IMR-90 (cell line): ENCODE results near the gene ANKH. TPM values are rescaled to one million over a fixed set of nuclear protein-coding genes. Genes with fewer than 3 reads are reported as not detected.

Experiments used
- ATAC-seq: fragments of 200-7000 bp; cut with Tn5 transposase; 2 replicates; pipeline ENCODE4 v1.9.1; 2020; ENCODE audit warnings: low read depth, mild to moderate bottlenecking, moderate library complexity
- BruUV-seq: library from RNA; stranded (reverse); fragments of 400-500 nt; replicated peaks from 2 replicates; lab custom pipeline; 2021; lab: Mats Ljungman, UMichigan
- CTCF ChIA-PET: fragments of 300-600 bp; formaldehyde crosslinking; extraction: SDS; loops from one replicate; lab custom pipeline; 2021; ENCODE audit warnings: antibody characterized with exemption; lab: Yijun Ruan, JAX
- POLR2A ChIA-PET: fragments of 300-600 bp; sonication (Branson Sonifier 250); formaldehyde crosslinking; loops from one replicate; lab custom pipeline; 2022; ENCODE audit warnings: antibody characterized with exemption; ENCODE audit not compliant: unreplicated experiment; lab: Charles Lee
- DNase-seq: peaks from one replicate; pipeline ENCODE4 v3.0.0; 2013
- H2AFZ ChIP-seq: replicated peaks from 2 replicates; pipeline ENCODE3; 2013; ENCODE audit warnings: low read length, mild to moderate bottlenecking; ENCODE audit not compliant: poor library complexity
- H2AK5ac ChIP-seq: 2 replicates; pipeline ENCODE4 v1.6.1; 2013; ENCODE audit warnings: low read depth, low read length, inconsistent platforms
- H2AK9ac ChIP-seq: replicated peaks from 2 replicates; pipeline ENCODE3; 2013; ENCODE audit warnings: mild to moderate bottlenecking, low read depth, low read length, moderate library complexity; ENCODE audit not compliant: poor library complexity
- H2BK120ac ChIP-seq: 2 replicates; pipeline ENCODE4 v1.6.1; 2013; ENCODE audit warnings: low read depth, low read length, inconsistent platforms
- H2BK15ac ChIP-seq: 3 replicates; pipeline ENCODE4 v1.6.1; 2013; ENCODE audit warnings: low read depth, low read length, inconsistent platforms
- H2BK20ac ChIP-seq: 2 replicates; pipeline ENCODE4 v1.6.1; 2013; ENCODE audit warnings: low read depth, mild to moderate bottlenecking, inconsistent platforms, low read length, moderate library complexity
- H2BK5ac ChIP-seq: 2 replicates; pipeline ENCODE4 v1.6.1; 2013; ENCODE audit warnings: mild to moderate bottlenecking, low read depth, low read length, inconsistent platforms; ENCODE audit not compliant: poor library complexity, severe bottlenecking
- H3K14ac ChIP-seq: replicated peaks from 2 replicates; pipeline ENCODE4 v1.6.1; 2013; ENCODE audit warnings: low read depth, low read length, inconsistent platforms
- H3K18ac ChIP-seq: 2 replicates; pipeline ENCODE4 v1.6.1; 2013; ENCODE audit warnings: low read depth, low read length, control low read depth
- H3K23ac ChIP-seq: 2 replicates; pipeline ENCODE4 v1.6.1; 2013; ENCODE audit warnings: low read depth, low read length, inconsistent platforms
- H3K27ac ChIP-seq: 2 replicates; pipeline ENCODE4 v1.5.1; 2013; ENCODE audit warnings: mild to moderate bottlenecking, control low read depth, low read length; ENCODE audit not compliant: insufficient read depth
- H3K27me3 ChIP-seq: 2 replicates; pipeline ENCODE4 v1.6.1; 2013; ENCODE audit warnings: low read length; ENCODE audit not compliant: control insufficient read depth, insufficient read depth
- H3K36me3 ChIP-seq: 2 replicates; pipeline ENCODE4 v1.6.1; 2013; ENCODE audit warnings: low read length, mixed read lengths; ENCODE audit not compliant: control insufficient read depth, insufficient read depth
- H3K4ac ChIP-seq: 2 replicates; pipeline ENCODE4 v1.6.1; 2013; ENCODE audit warnings: low read depth, low read length, inconsistent platforms
- H3K4me1 ChIP-seq: 2 replicates; pipeline ENCODE4 v1.6.1; 2013; ENCODE audit warnings: low read length, mixed read lengths; ENCODE audit not compliant: control insufficient read depth, insufficient read depth
- H3K4me2 ChIP-seq: 2 replicates; pipeline ENCODE4 v1.6.1; 2013; ENCODE audit warnings: low read depth, mild to moderate bottlenecking, control low read depth, low read length, moderate library complexity
- H3K4me3 ChIP-seq: 2 replicates; pipeline ENCODE4 v1.5.1; 2013; ENCODE audit warnings: low read depth, mild to moderate bottlenecking, control low read depth, low read length, moderate library complexity; ENCODE audit not compliant: insufficient read depth
- H3K56ac ChIP-seq: 2 replicates; pipeline ENCODE4 v1.6.1; 2013; ENCODE audit warnings: low read length, inconsistent platforms; ENCODE audit not compliant: insufficient read depth; ENCODE audit errors: extremely low read depth
- H3K79me1 ChIP-seq, 2 experiments: 2 replicates each; pipeline ENCODE4 v1.6.1; 2013; ENCODE audit warnings: low read length in 2 of 2, inconsistent platforms in 1 of 2, low read depth in 1 of 2
- H3K9ac ChIP-seq: 2 replicates; pipeline ENCODE4 v1.6.1; 2013; ENCODE audit warnings: low read depth, low read length, control low read depth
- H3K9me1 ChIP-seq: 2 replicates; pipeline ENCODE4 v1.6.1; 2013; ENCODE audit warnings: low read length, inconsistent platforms; ENCODE audit not compliant: insufficient read depth
- H3K9me3 ChIP-seq: 2 replicates; pipeline ENCODE4 v1.6.1; 2013; ENCODE audit warnings: low read length; ENCODE audit not compliant: control insufficient read depth, insufficient read depth
- H4K20me1 ChIP-seq: 2 replicates; pipeline ENCODE4 v1.6.1; 2013; ENCODE audit warnings: low read length, inconsistent platforms; ENCODE audit not compliant: insufficient read depth
- H4K5ac ChIP-seq: 2 replicates; pipeline ENCODE4 v1.6.1; 2013; ENCODE audit warnings: mild to moderate bottlenecking, low read depth, low read length, control low read depth
- H4K8ac ChIP-seq, 2 experiments: 2 replicates each; pipeline ENCODE4 v1.6.1; 2013; ENCODE audit warnings: low read depth in 2 of 2, low read length in 2 of 2, control low read depth in 1 of 2, inconsistent platforms in 1 of 2
- H4K91ac ChIP-seq: 2 replicates; pipeline ENCODE4 v1.6.1; 2013; ENCODE audit warnings: low read depth, low read length, inconsistent platforms; ENCODE audit not compliant: insufficient read depth
- BHLHE40 ChIP-seq: fragments of 150-350 bp; IDR thresholded peaks from 2 replicates; pipeline ENCODE4 v1.6.1; 2016; ENCODE audit warnings: mild to moderate bottlenecking, low read depth, low read length
- CEBPB ChIP-seq: IDR thresholded peaks from 2 replicates; pipeline ENCODE4 v1.6.1; 2012; ENCODE audit warnings: low read depth, low read length, improper control_type of control experiment
- CHD1 ChIP-seq: IDR thresholded peaks from 2 replicates; pipeline ENCODE4 v1.6.1; 2012; ENCODE audit warnings: low read depth, low read length, improper control_type of control experiment
- MAFK ChIP-seq: IDR thresholded peaks from 2 replicates; pipeline ENCODE4 v1.6.1; 2012; ENCODE audit warnings: low read depth, low read length, improper control_type of control experiment
- MAZ ChIP-seq: IDR thresholded peaks from 2 replicates; pipeline ENCODE4 v1.6.1; 2012; ENCODE audit warnings: low read depth, mild to moderate bottlenecking, low read length, improper control_type of control experiment, moderate library complexity, borderline replicate concordance
- MXI1 ChIP-seq: IDR thresholded peaks from 2 replicates; pipeline ENCODE4 v1.6.1; 2012; ENCODE audit warnings: low read depth, mild to moderate bottlenecking, low read length, moderate library complexity, borderline replicate concordance
- NFE2L2 ChIP-seq: fragments of 150-350 bp; IDR thresholded peaks from 2 replicates; pipeline ENCODE4 v1.6.1; 2016; ENCODE audit warnings: low read depth, mild to moderate bottlenecking, low read length
- RAD21 ChIP-seq: IDR thresholded peaks from 2 replicates; pipeline ENCODE4 v1.6.1; 2012; ENCODE audit warnings: low read length, improper control_type of control experiment
- RFX5 ChIP-seq: IDR thresholded peaks from 2 replicates; pipeline ENCODE4 v1.8.0; 2012; ENCODE audit warnings: low read depth, mild to moderate bottlenecking, low read length, moderate library complexity
- SMC3 ChIP-seq: fragments of 150-350 bp; IDR thresholded peaks from 2 replicates; pipeline ENCODE4 v1.6.1; 2016; ENCODE audit warnings: low read depth, mild to moderate bottlenecking, antibody characterized with exemption, low read length, moderate library complexity
- whole genome bisulfite sequencing, 2 experiments: methylation state at CpG; one replicate each; pipeline versions ENCODE4 v1.1.5 to v1.1.7; 2013; ENCODE audit warnings: missing lambda C conversion rate in 2 of 2; ENCODE audit not compliant: insufficient read length in 1 of 2; ENCODE audit errors: extremely low coverage in 2 of 2; 5-methylcytosine and 5-hydroxymethylcytosine counted together
- dilution Hi-C: fragments of 300-500 bp; cut with HindIII; formaldehyde crosslinking; loops from one replicate; pipeline ENCODE4 v1.14.3; 2018; ENCODE audit warnings: low sequenced_read_pairs; ENCODE audit not compliant: unreplicated experiment
- in situ Hi-C: fragments of 300-500 bp; cut with MboI; formaldehyde crosslinking; loops from 3 replicates; pipeline ENCODE4 v1.14.3; 2019; ENCODE audit warnings: low sequenced_read_pairs, inconsistent platforms, mixed read lengths
- intact Hi-C: fragments of 100-400 bp; cut with micrococcal nuclease; formaldehyde crosslinking; loops from 2 replicates; pipeline ENCODE4 v1.10.0; 2022
- polyA plus RNA-seq, 3 experiments: library from polyadenylated mRNA; depleted of rRNA; stranded (reverse); fragments of >200 nt; gene quantifications; 2 replicates each; pipeline ENCODE4 v1.2.3, GENCODE V29; 2012; ENCODE audit warnings: low replicate concordance in 1 of 3
- total RNA-seq: library from RNA; depleted of rRNA; stranded (reverse); fragments of >200 nt; gene quantifications from 2 replicates; pipeline ENCODE4 v1.2.3, GENCODE V29; 2012
- TF ChIP-seq, protein P1 (sequence below): fragments of 150-350 bp; IDR thresholded peaks from 2 replicates; pipeline ENCODE4 v1.6.1; 2017; ENCODE audit warnings: mild to moderate bottlenecking, antibody characterized with exemption, low read length, low read depth
- TF ChIP-seq, protein P2 (sequence below): conservative IDR thresholded peaks from 2 replicates; pipeline ENCODE4 v1.5.1; 2012; ENCODE audit warnings: mild to moderate bottlenecking, low read depth, low read length, improper control_type of control experiment

ANKH gene
- total and polyA plus RNA-seq, 2 of the 4 experiments (the other 2 are of a cell fraction), result 5.2 to 17.2 TPM

- H3K23ac ChIP-seq, result peak overlapping the region; percentile 72; the same call in 1 of the 2 replicates
- H4K8ac ChIP-seq, result no peak overlapping the region; a peak in 1 of 4 replicates
- H3K4me3 ChIP-seq, result peak overlapping the region; percentile 65
- ChIA-PET CTCF (interaction anchor here (0.7 to 1.3 kb wide), 2 partner anchors 143 to 150 kb away, joined by 3 to 4 read pairs; no protein-coding TSS in a partner anchor), POLR2A (no interaction called here)
- no peaks in the 10 kb centered on the region for H3K36me3 ChIP-seq
- 0 out of 2 replicates have a peak overlapping the region, but pooled peaks have one; percentile 31 for H3K14ac ChIP-seq
- dilution Hi-C loops, result no loop called here
- 20% methylated on average over 3 of the region's 21 CpGs; no CpG with 5 or more reads in 1 of the 2 experiments for WGBS, 2 experiments
- no peak overlapping the region for H4K5ac ChIP-seq
- peaks cover 4% of the 10 kb centered on the region; the same call in 1 of the 2 replicates for H3K9me1 ChIP-seq
- H3K56ac ChIP-seq, result peak overlapping the region; percentile 44; the same call in 1 of the 2 replicates
- H2AK5ac ChIP-seq, result 0 out of 2 replicates have a peak overlapping the region, but pooled peaks have one; percentile 2
- in situ Hi-C loops, result loop anchor here (10.0 kb wide), 1 partner anchor 134 kb away; no protein-coding TSS in a partner anchor
- peak overlapping the region; percentile 91 for H2AFZ ChIP-seq
- H3K4me2 ChIP-seq, result peak overlapping the region; percentile 93
- H2BK120ac ChIP-seq, result no peak overlapping the region
- H3K27me3 ChIP-seq, result no peaks in the 10 kb centered on the region
- H3K4ac ChIP-seq, result peak overlapping the region; percentile 5; the same call in 1 of the 2 replicates
- no peaks in the 10 kb centered on the region for H3K9me3 ChIP-seq
- no peak overlapping the region; the same call in 1 of the 2 replicates for H4K91ac ChIP-seq
- intact Hi-C loops, result loop anchor here (1.0 to 5.0 kb wide), 4 partner anchors 30 to 143 kb away; no protein-coding TSS in a partner anchor
- H3K9ac ChIP-seq, result peak overlapping the region; percentile 90
- peaks cover 2% of the 10 kb centered on the region for H3K4me1 ChIP-seq
- H3K18ac ChIP-seq, result no peak overlapping the region
- H2BK15ac ChIP-seq, result no peak overlapping the region; the same call in 2 of the 3 replicates
- ATAC-seq (no peak), DNase-seq (no peak)
- peak overlapping the region; percentile 89; the same call in 1 of the 2 replicates for H3K27ac ChIP-seq
- no peak overlapping the region for H2BK20ac ChIP-seq
- H4K20me1 ChIP-seq, result peaks cover 6% of the 10 kb centered on the region; the same call in 1 of the 2 replicates
- peaks cover 12 to 29% of the 10 kb centered on the region in 2 experiments; a peak in 3 of 4 replicates for H3K79me1 ChIP-seq
- BruUV-seq, result no TSS peak
- no peak overlapping the region for H2BK5ac ChIP-seq
- H2AK9ac ChIP-seq, result peak overlapping the region; percentile 71
- TF ChIP-seq, protein P1, sequence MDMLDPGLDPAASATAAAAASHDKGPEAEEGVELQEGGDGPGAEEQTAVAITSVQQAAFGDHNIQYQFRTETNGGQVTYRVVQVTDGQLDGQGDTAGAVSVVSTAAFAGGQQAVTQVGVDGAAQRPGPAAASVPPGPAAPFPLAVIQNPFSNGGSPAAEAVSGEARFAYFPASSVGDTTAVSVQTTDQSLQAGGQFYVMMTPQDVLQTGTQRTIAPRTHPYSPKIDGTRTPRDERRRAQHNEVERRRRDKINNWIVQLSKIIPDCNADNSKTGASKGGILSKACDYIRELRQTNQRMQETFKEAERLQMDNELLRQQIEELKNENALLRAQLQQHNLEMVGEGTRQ, result no peak
- TF ChIP-seq CHD1, result no peak
- TF ChIP-seq, protein P2, sequence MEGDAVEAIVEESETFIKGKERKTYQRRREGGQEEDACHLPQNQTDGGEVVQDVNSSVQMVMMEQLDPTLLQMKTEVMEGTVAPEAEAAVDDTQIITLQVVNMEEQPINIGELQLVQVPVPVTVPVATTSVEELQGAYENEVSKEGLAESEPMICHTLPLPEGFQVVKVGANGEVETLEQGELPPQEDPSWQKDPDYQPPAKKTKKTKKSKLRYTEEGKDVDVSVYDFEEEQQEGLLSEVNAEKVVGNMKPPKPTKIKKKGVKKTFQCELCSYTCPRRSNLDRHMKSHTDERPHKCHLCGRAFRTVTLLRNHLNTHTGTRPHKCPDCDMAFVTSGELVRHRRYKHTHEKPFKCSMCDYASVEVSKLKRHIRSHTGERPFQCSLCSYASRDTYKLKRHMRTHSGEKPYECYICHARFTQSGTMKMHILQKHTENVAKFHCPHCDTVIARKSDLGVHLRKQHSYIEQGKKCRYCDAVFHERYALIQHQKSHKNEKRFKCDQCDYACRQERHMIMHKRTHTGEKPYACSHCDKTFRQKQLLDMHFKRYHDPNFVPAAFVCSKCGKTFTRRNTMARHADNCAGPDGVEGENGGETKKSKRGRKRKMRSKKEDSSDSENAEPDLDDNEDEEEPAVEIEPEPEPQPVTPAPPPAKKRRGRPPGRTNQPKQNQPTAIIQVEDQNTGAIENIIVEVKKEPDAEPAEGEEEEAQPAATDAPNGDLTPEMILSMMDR, result no peak
- TF ChIP-seq CEBPB, result no peak
- no peak for TF ChIP-seq MAZ
- TF ChIP-seq RFX5, result no peak
- no peak for TF ChIP-seq MXI1
- TF ChIP-seq MAFK, result no peak
- TF ChIP-seq RAD21, result no peak
- TF ChIP-seq BHLHE40, result no peak
- TF ChIP-seq SMC3, result no peak
- no peak for TF ChIP-seq NFE2L2
Measured at GRCh38 chr5:14870337-14871213, 1.0 kb downstream of the ANKH start.
